Measurements from ENCODE around the gene PLLP.

DNA sequence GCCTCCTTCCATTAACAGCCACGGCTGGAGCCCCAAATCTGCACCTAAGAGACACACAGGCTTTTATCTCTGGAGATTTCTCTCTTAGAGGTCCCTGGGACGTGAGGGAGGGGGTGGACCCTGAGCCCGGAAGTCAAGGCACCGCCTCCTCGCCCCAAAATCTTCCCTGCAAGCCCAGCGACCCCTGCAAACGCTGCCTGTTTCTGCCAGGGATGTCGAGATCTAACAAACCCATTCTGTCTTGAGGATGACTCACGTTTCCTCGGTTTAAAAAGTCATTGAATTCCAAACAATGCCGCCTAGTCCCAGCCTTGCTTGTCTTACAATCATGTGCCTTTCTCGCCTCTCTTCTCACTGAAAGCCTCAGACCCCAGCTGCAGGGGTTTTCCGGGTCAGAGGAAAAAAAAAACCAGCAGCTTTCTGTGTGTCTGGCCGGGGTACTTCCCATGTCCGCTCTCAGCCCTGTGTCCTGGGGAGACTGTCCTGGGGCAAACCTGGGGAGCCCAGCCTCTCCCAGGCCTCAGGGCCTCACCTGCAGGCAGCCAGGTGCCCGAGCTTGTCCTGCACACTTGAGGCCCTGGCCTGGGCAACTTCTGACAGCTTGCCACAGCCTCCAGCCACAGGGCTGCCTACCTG lies 24.1 kb downstream of the PLLP start:
- TF ChIP-seq POLR2A (IDR thresholded peaks at IDR 0.05; ENCODE audit: borderline replicate concordance, extremely low read depth, insufficient read depth, insufficient read length) (no peak), JUND (IDR thresholded peaks at IDR 0.05) (no peak), POLR2AphosphoS5 (IDR thresholded peaks at IDR 0.05; ENCODE audit: low read depth, low read length) (no peak), EZH2 (IDR thresholded peaks at IDR 0.05) (no peak), YY1 (IDR thresholded peaks at IDR 0.05; ENCODE audit: extremely low read depth, insufficient replicate concordance, low read depth, low read length) (no peak), SP1 (IDR thresholded peaks at IDR 0.05; ENCODE audit: low read depth) (no peak), ELF1 (IDR thresholded peaks at IDR 0.05; ENCODE audit: borderline replicate concordance, low read depth) (no peak), RAD21 (IDR thresholded peaks at IDR 0.05; ENCODE audit: low read depth) (no peak), EZH2phosphoT487 (IDR thresholded peaks at IDR 0.05; ENCODE audit: borderline replicate concordance) (no peak), ZNF274 (IDR thresholded peaks at IDR 0.05; ENCODE audit: low read depth, low read length) (no peak)
- TF ChIP-seq, protein P1, sequence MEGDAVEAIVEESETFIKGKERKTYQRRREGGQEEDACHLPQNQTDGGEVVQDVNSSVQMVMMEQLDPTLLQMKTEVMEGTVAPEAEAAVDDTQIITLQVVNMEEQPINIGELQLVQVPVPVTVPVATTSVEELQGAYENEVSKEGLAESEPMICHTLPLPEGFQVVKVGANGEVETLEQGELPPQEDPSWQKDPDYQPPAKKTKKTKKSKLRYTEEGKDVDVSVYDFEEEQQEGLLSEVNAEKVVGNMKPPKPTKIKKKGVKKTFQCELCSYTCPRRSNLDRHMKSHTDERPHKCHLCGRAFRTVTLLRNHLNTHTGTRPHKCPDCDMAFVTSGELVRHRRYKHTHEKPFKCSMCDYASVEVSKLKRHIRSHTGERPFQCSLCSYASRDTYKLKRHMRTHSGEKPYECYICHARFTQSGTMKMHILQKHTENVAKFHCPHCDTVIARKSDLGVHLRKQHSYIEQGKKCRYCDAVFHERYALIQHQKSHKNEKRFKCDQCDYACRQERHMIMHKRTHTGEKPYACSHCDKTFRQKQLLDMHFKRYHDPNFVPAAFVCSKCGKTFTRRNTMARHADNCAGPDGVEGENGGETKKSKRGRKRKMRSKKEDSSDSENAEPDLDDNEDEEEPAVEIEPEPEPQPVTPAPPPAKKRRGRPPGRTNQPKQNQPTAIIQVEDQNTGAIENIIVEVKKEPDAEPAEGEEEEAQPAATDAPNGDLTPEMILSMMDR (IDR thresholded peaks at IDR 0.05 in 2 of 3, conservative IDR thresholded peaks at IDR 0.05 in 1 of 3; ENCODE audit: borderline replicate concordance in 1 of 3, insufficient read depth in 1 of 3, low read depth in 2 of 3, low read length in 2 of 3), result no peak
- TF ChIP-seq, protein P2, sequence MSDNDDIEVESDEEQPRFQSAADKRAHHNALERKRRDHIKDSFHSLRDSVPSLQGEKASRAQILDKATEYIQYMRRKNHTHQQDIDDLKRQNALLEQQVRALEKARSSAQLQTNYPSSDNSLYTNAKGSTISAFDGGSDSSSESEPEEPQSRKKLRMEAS (IDR thresholded peaks at IDR 0.05), result no peak
